Sigmoid colon (tissue), 7 donors: ENCODE data around the gene AKAP7. TPM values are rescaled to one million over a fixed set of nuclear protein-coding genes. Genes with fewer than 3 reads are reported as not detected.

Experiments
- DNase-seq: peaks from one replicate; pipeline ENCODE4 v3.0.0-alpha.2; 2019
- H3K27ac ChIP-seq, 4 donors: fragments of 200-600 bp; sonication (generic); one replicate each; pipeline ENCODE4 v1.5.1; 2016 to 2019; ENCODE audit warnings: mild to moderate bottlenecking in 1 of 4
- H3K27me3 ChIP-seq, 3 donors: fragments of 200-600 bp; sonication (generic); one replicate each; pipeline ENCODE4 v1.5.1; 2019; ENCODE audit warnings: mild to moderate bottlenecking in 1 of 3
- H3K36me3 ChIP-seq, 4 donors: fragments of 200-600 bp; sonication (generic); one replicate each; pipeline ENCODE4 v1.5.1; 2016 to 2019
- H3K4me1 ChIP-seq, 4 donors: fragments of 200-600 bp; sonication (generic); one replicate each; pipeline ENCODE4 v1.5.1; 2017 to 2019
- H3K4me3 ChIP-seq, 4 donors: fragments of 200-600 bp; sonication (generic); one replicate each; pipeline ENCODE4 v1.5.1; 2017 to 2019; ENCODE audit warnings: mild to moderate bottlenecking in 2 of 4, moderate library complexity in 1 of 4
- H3K9me3 ChIP-seq, 4 donors: fragments of 200-600 bp in 3 of 4; sonication (generic) in 3 of 4; one replicate each; pipeline versions ENCODE4 v1.5.1 to v1.6.1; 2013 to 2019
- CTCF ChIP-seq, 4 experiments: fragments of 450-650 bp in 3 of 4; fragments of 200-600 bp in 1 of 4; IDR thresholded peaks; one replicate each; pipeline ENCODE4 v1.5.1; 2016 to 2019; ENCODE audit warnings: antibody characterized with exemption in 4 of 4, mild to moderate bottlenecking in 3 of 4, moderate library complexity in 2 of 4
- EP300 ChIP-seq, 4 donors: sonication (generic); formaldehyde crosslinking; IDR thresholded peaks; one replicate each; pipeline ENCODE4 v1.6.1; 2017; ENCODE audit warnings: antibody characterized with exemption in 4 of 4
- POLR2A ChIP-seq, 2 donors: fragments of 450-650 bp; IDR thresholded peaks; one replicate each; pipeline ENCODE4 v1.6.1; 2016; ENCODE audit warnings: antibody characterized with exemption in 2 of 2, mild to moderate bottlenecking in 2 of 2, moderate library complexity in 2 of 2
- POLR2AphosphoS5 ChIP-seq, 4 donors: sonication (generic); formaldehyde crosslinking; IDR thresholded peaks; one replicate each; pipeline ENCODE4 v1.6.1; 2017; ENCODE audit warnings: antibody characterized with exemption in 4 of 4
- WGBS, 2 donors: extraction: QIAGEN DNeasy Blood & Tissue Kit; methylation state at CpG; one replicate each; pipeline ENCODE4 v1.1.7; 2013; 5-methylcytosine and 5-hydroxymethylcytosine counted together
- intact Hi-C: fragments of 100-400 bp; cut with DNase I; formaldehyde crosslinking; loops from one replicate; pipeline ENCODE4 v1.15.1; 2023
- polyA plus RNA-seq, 3 donors: library from polyadenylated mRNA; stranded (reverse); fragments of 200-250 nt; gene quantifications; one replicate each; pipeline ENCODE4 v1.2.3, GENCODE V29; 2013
- total RNA-seq, 4 donors: library from RNA; depleted of rRNA; stranded (reverse); fragments of >200 nt; gene quantifications; one replicate each; pipeline ENCODE4 v1.1.0, GENCODE V29; 2016
- donor health status: healthy with polysubstance abuse.
- donor health status: Bipolar disorder and iron deficiency.
- donor health status: healthy.

Gene AKAP7
- total and polyA plus RNA-seq, 7 donors: 7.9 to 23.8 (median 18.7) TPM

- WGBS, 2 donors: 94% methylated on average over 5 of the region's 5 CpGs
- Histone ChIP-seq H3K36me3 (no peaks in the 10 kb centered on the region), H3K4me3 (no peak overlapping the region), H3K9me3 (no peaks in the 10 kb centered on the region), H3K27ac (no peak overlapping the region), H3K27me3 (no peaks in the 10 kb centered on the region), H3K4me1 (no peaks in the 10 kb centered on the region)
- intact Hi-C loops: no loop called here
- DNase-seq: no peak
- TF ChIP-seq POLR2A (IDR thresholded peaks at IDR 0.05) (no peak), POLR2AphosphoS5 (IDR thresholded peaks at IDR 0.05) (no peak), EP300 (IDR thresholded peaks at IDR 0.05) (no peak), CTCF (IDR thresholded peaks at IDR 0.05) (no peak)
Measured at GRCh38 chr6:131215219-131215618, 80.0 kb downstream of the AKAP7 start.

- no peaks in the 10 kb centered on the region for H3K27me3 ChIP-seq
- no peak for TF ChIP-seq EP300 (IDR thresholded peaks at IDR 0.05)
- TF ChIP-seq POLR2AphosphoS5 (IDR thresholded peaks at IDR 0.05): no peak
- no peak for TF ChIP-seq CTCF (IDR thresholded peaks at IDR 0.05)
- TF ChIP-seq POLR2A (IDR thresholded peaks at IDR 0.05): no peak
- no peaks in the 10 kb centered on the region for H3K4me1 ChIP-seq
- DNase-seq: no peak
- no peak overlapping the region for H3K4me3 ChIP-seq
- H3K27ac ChIP-seq: no peak overlapping the region
- H3K9me3 ChIP-seq: no peaks in the 10 kb centered on the region
- whole genome bisulfite sequencing, 2 donors: 18 to 59% methylated on average over 4 of the region's 4 CpGs
- H3K36me3 ChIP-seq: peaks cover 0 to 9% (median 0%) of the 10 kb centered on the region in 4 donors
- intact Hi-C loops: no loop called here
Measured at GRCh38 chr6:131216246-131216645, 81.0 kb downstream of the AKAP7 start.

- WGBS, 2 donors: 90 to 92% methylated on average over 2 of the region's 2 CpGs
- DNase-seq: no peak
Measured at GRCh38 chr6:131222773-131223172, 87.5 kb downstream of the AKAP7 start.

GRCh38 chr6:131223416-131223815 is 88.1 kb downstream of the AKAP7 start:
- no peak overlapping the region for H3K4me3 ChIP-seq
- peaks cover 0 to 18% (median 0%) of the 10 kb centered on the region in 4 donors for H3K36me3 ChIP-seq
- no peaks in the 10 kb centered on the region for H3K4me1 ChIP-seq
- WGBS, 2 donors: 88 to 96% methylated on average over 1 of the region's 1 CpG
- no peaks in the 10 kb centered on the region for H3K9me3 ChIP-seq
- TF ChIP-seq EP300 (IDR thresholded peaks at IDR 0.05): no peak
- no peak for TF ChIP-seq POLR2AphosphoS5 (IDR thresholded peaks at IDR 0.05)
- TF ChIP-seq POLR2A (IDR thresholded peaks at IDR 0.05): no peak
- no peak for TF ChIP-seq CTCF (IDR thresholded peaks at IDR 0.05)
- H3K27me3 ChIP-seq: no peaks in the 10 kb centered on the region
- no peak overlapping the region for H3K27ac ChIP-seq
- DNase-seq: no peak
- intact Hi-C loops: no loop called here

More at GRCh38 chr6:131222773-131223172, 87.5 kb downstream of the AKAP7 start:
- Histone ChIP-seq H3K27me3 (no peaks in the 10 kb centered on the region), H3K27ac (no peak overlapping the region), H3K4me3 (no peak overlapping the region), H3K9me3 (no peaks in the 10 kb centered on the region), H3K4me1 (no peaks in the 10 kb centered on the region), H3K36me3 (peaks cover 0 to 18% (median 0%) of the 10 kb centered on the region in 4 donors)
- intact Hi-C loops: no loop called here
- TF ChIP-seq POLR2A (IDR thresholded peaks at IDR 0.05): no peak
- no peak for TF ChIP-seq CTCF (IDR thresholded peaks at IDR 0.05)
- no peak for TF ChIP-seq EP300 (IDR thresholded peaks at IDR 0.05)
- no peak for TF ChIP-seq POLR2AphosphoS5 (IDR thresholded peaks at IDR 0.05)

- peaks cover 0 to 18% (median 0%) of the 10 kb centered on the region in 4 donors for H3K36me3 ChIP-seq
- no peak overlapping the region for H3K27ac ChIP-seq
- DNase-seq: no peak
- intact Hi-C loops: no loop called here
- TF ChIP-seq POLR2AphosphoS5 (IDR thresholded peaks at IDR 0.05): no peak
- no peak for TF ChIP-seq CTCF (IDR thresholded peaks at IDR 0.05)
- TF ChIP-seq POLR2A (IDR thresholded peaks at IDR 0.05): no peak
- no peak for TF ChIP-seq EP300 (IDR thresholded peaks at IDR 0.05)
- no peaks in the 10 kb centered on the region for H3K4me1 ChIP-seq
- no peaks in the 10 kb centered on the region for H3K27me3 ChIP-seq
- 67 to 91% methylated on average over 1 of the region's 1 CpG for WGBS, 2 donors
- no peak overlapping the region for H3K4me3 ChIP-seq
- H3K9me3 ChIP-seq: no peaks in the 10 kb centered on the region
Measured at GRCh38 chr6:131225127-131225526, 89.9 kb downstream of the AKAP7 start.
